HepG2 (cell line): Measurements from ENCODE around the gene C20orf144. TPM values are rescaled to one million over a fixed set of nuclear protein-coding genes. Genes with fewer than 3 reads are reported as not detected.

Experiments used
- ATAC-seq: fragments of 200-7000 bp; cut with Tn5 transposase; 3 replicates; pipeline ENCODE4 v1.9.1; 2020; ENCODE audit warnings: mild to moderate bottlenecking, moderate library complexity
- BruUV-seq: library from RNA; stranded (reverse); fragments of 400-500 nt; replicated peaks from 2 replicates; lab custom pipeline; 2021; lab: Mats Ljungman, UMichigan
- CTCF ChIA-PET: fragments of 300-600 bp; formaldehyde crosslinking; extraction: SDS; loops from one replicate; lab custom pipeline; 2021; ENCODE audit warnings: low total read pairs, inconsistent platforms, low intra/inter-chr PET ratio; lab: Yijun Ruan, JAX
- POLR2A ChIA-PET: fragments of 350-600 bp; sonication (Branson Sonifier 250); formaldehyde crosslinking; loops from one replicate; lab custom pipeline; 2020; ENCODE audit warnings: antibody characterized with exemption, inconsistent platforms; lab: Yijun Ruan, JAX
- DNase-seq: peaks from one replicate; pipeline ENCODE4 v3.0.0-alpha.2; 2015; ENCODE audit warnings: low spot score
- FAIRE-seq: peaks from 3 replicates; lab custom pipeline; 2011; peaks lifted over from hg19 to GRCh38; lab: Jason Lieb, UNC
- H2AFZ ChIP-seq: one replicate; pipeline ENCODE4 v1.6.1; 2011; ENCODE audit warnings: low read length, inconsistent platforms
- H3K27ac ChIP-seq: fragments of 300-600 bp; 3 replicates; pipeline ENCODE4 v1.8.0; 2011; ENCODE audit warnings: mixed run types, mild to moderate bottlenecking, mixed read lengths, low read length, inconsistent platforms; ENCODE audit not compliant: insufficient read depth; ENCODE audit errors: extremely low read length
- H3K27me3 ChIP-seq, 2 experiments: fragments of 200-600 bp in 1 of 2; 2 replicates in 1 of 2; 3 replicates in 1 of 2; pipeline versions ENCODE4 v1.6.0 to v1.8.0; 2011; ENCODE audit warnings: low read length in 2 of 2, mild to moderate bottlenecking in 2 of 2, moderate library complexity in 2 of 2, inconsistent platforms in 1 of 2; ENCODE audit not compliant: insufficient read depth in 2 of 2, control insufficient read depth in 1 of 2
- H3K36me3 ChIP-seq, 2 experiments: fragments of 200-600 bp in 1 of 2; replicated peaks in 1 of 2; 2 replicates in 1 of 2; 3 replicates in 1 of 2; pipeline versions ENCODE4 v1.5.1 to v1.8.0; 2011; ENCODE audit warnings: low read length in 2 of 2, inconsistent platforms in 1 of 2; ENCODE audit not compliant: insufficient read depth in 2 of 2, control insufficient read depth in 1 of 2
- H3K4me1 ChIP-seq: 2 replicates; pipeline ENCODE4 v1.5.1; 2012; ENCODE audit warnings: low read length, inconsistent platforms; ENCODE audit not compliant: insufficient read depth
- H3K4me2 ChIP-seq: 2 replicates; pipeline ENCODE4 v1.6.0; 2011; ENCODE audit warnings: low read depth, low read length, inconsistent platforms
- H3K4me3 ChIP-seq, 3 experiments: fragments of 200-600 bp in 1 of 3; sonication (generic), shearing (Covaris generic) in 1 of 3; replicated peaks in 1 of 3; 2 replicates each; pipeline ENCODE4 v1.5.1; 2011 to 2016; ENCODE audit warnings: low read length in 3 of 3, inconsistent platforms in 2 of 3, low read depth in 2 of 3, mild to moderate bottlenecking in 2 of 3, control low read depth in 1 of 3, mixed read lengths in 1 of 3; ENCODE audit not compliant: insufficient read depth in 1 of 3
- H3K79me2 ChIP-seq: one replicate; pipeline ENCODE4 v1.6.1; 2011; ENCODE audit warnings: low read length, inconsistent platforms; ENCODE audit not compliant: insufficient read depth
- H3K9ac ChIP-seq: 2 replicates; pipeline ENCODE4 v1.6.0; 2011; ENCODE audit warnings: mild to moderate bottlenecking, low read depth, low read length, inconsistent platforms; ENCODE audit not compliant: insufficient read depth
- H3K9me3 ChIP-seq: 2 replicates; pipeline ENCODE4 v1.5.1; 2012; ENCODE audit warnings: mild to moderate bottlenecking, low read length
- H4K20me1 ChIP-seq: 2 replicates; pipeline ENCODE4 v1.6.0; 2011; ENCODE audit warnings: inconsistent platforms, mild to moderate bottlenecking, low read length, moderate library complexity; ENCODE audit not compliant: insufficient read depth
- AGO1 ChIP-seq: fragments of 200-400 bp; formaldehyde crosslinking; IDR thresholded peaks from 2 replicates; pipeline ENCODE4 v1.6.1; 2017; ENCODE audit warnings: mild to moderate bottlenecking, low read depth, low read length, moderate library complexity; ENCODE audit not compliant: poor library complexity, severe bottlenecking
- AGO2 ChIP-seq: fragments of 200-400 bp; formaldehyde crosslinking; optimal IDR thresholded peaks from 2 replicates; pipeline ENCODE3; 2017; ENCODE audit warnings: mild to moderate bottlenecking, low read depth, low read length, moderate library complexity
- ARNTL ChIP-seq: sonication (generic); formaldehyde crosslinking; IDR thresholded peaks from 2 replicates; pipeline ENCODE4 v1.4.0; 2020; ENCODE audit warnings: mild to moderate bottlenecking, missing genetic modification reagents
- EED ChIP-seq: sonication (generic); formaldehyde crosslinking; IDR thresholded peaks from 2 replicates; pipeline ENCODE4 v1.5.0; 2020; ENCODE audit warnings: mild to moderate bottlenecking, missing genetic modification reagents
- KDM5B ChIP-seq: sonication (generic); formaldehyde crosslinking; IDR thresholded peaks from 2 replicates; pipeline ENCODE4 v1.4.0; 2020; ENCODE audit warnings: missing genetic modification reagents, mild to moderate bottlenecking, borderline replicate concordance
- MYC ChIP-seq: sonication (generic); formaldehyde crosslinking; IDR thresholded peaks from 2 replicates; pipeline ENCODE4 v1.9.0; 2021; ENCODE audit warnings: missing genetic modification reagents, borderline replicate concordance
- RBFOX2 ChIP-seq: fragments of 200-400 bp; formaldehyde crosslinking; IDR thresholded peaks from 2 replicates; pipeline ENCODE4 v1.6.1; 2017; ENCODE audit warnings: low read depth, mild to moderate bottlenecking, low read length
- SUZ12 ChIP-seq: fragments of 150-350 bp; IDR thresholded peaks from 2 replicates; pipeline ENCODE4 v1.6.1; 2014; ENCODE audit warnings: low read depth, low read length
- ZNF343 ChIP-seq: sonication (generic); formaldehyde crosslinking; IDR thresholded peaks from 2 replicates; pipeline ENCODE4 v1.4.0; 2020; ENCODE audit warnings: mild to moderate bottlenecking, missing genetic modification reagents
- WGBS: methylation state at CpG from one replicate; pipeline ENCODE4 v1.1.6; 2017; ENCODE audit warnings: low lambda C conversion rate; 5-methylcytosine and 5-hydroxymethylcytosine counted together
- in situ Hi-C: cut with HindIII; loops from 2 replicates; pipeline ENCODE4 v1.10.0; 2017; ENCODE audit warnings: low pct_unique_long_range_greater_than_20kb; ENCODE audit not compliant: extremely low pct_ligation_motif_present
- intact Hi-C: fragments of 100-400 bp; cut with micrococcal nuclease; formaldehyde crosslinking; loops from one replicate; pipeline ENCODE4 v1.10.0; 2022; ENCODE audit not compliant: unreplicated experiment
- polyA plus RNA-seq, 8 experiments: library from polyadenylated mRNA; depleted of rRNA in 3 of 8; stranded (reverse) in 7 of 8; unstranded in 1 of 8; fragments of >200 nt; fragmentation: Illumina TruSeq in 4 of 8; extraction: Trizol in 4 of 8; gene quantifications; 2 replicates each; pipeline versions ENCODE4 v1.2.1 to v1.2.3, GENCODE V29; 2011 to 2016; ENCODE audit warnings: low read depth in 4 of 8, missing spikeins in 1 of 8, mixed read lengths in 1 of 8; ENCODE audit not compliant: insufficient read depth in 1 of 8
- total RNA-seq, 5 experiments: library from RNA; depleted of rRNA; stranded (reverse); fragments of >200 nt; fragmentation: Illumina TruSeq; extraction: Trizol; gene quantifications; 2 replicates each; pipeline ENCODE4 v1.2.3, GENCODE V29; 2016; ENCODE audit warnings: low read depth in 1 of 5
- TF ChIP-seq, protein P1 (sequence below): sonication (generic); formaldehyde crosslinking; IDR thresholded peaks from 2 replicates; pipeline ENCODE4 v1.5.1; 2020; ENCODE audit warnings: mild to moderate bottlenecking, missing genetic modification reagents, moderate library complexity

C20orf144 gene
- total and polyA plus RNA-seq, 2 of the 13 experiments (the other 11 are each of a cell fraction or from before 2014, with no cell fraction given), result 0.09 to 0.16 TPM

DNA sequence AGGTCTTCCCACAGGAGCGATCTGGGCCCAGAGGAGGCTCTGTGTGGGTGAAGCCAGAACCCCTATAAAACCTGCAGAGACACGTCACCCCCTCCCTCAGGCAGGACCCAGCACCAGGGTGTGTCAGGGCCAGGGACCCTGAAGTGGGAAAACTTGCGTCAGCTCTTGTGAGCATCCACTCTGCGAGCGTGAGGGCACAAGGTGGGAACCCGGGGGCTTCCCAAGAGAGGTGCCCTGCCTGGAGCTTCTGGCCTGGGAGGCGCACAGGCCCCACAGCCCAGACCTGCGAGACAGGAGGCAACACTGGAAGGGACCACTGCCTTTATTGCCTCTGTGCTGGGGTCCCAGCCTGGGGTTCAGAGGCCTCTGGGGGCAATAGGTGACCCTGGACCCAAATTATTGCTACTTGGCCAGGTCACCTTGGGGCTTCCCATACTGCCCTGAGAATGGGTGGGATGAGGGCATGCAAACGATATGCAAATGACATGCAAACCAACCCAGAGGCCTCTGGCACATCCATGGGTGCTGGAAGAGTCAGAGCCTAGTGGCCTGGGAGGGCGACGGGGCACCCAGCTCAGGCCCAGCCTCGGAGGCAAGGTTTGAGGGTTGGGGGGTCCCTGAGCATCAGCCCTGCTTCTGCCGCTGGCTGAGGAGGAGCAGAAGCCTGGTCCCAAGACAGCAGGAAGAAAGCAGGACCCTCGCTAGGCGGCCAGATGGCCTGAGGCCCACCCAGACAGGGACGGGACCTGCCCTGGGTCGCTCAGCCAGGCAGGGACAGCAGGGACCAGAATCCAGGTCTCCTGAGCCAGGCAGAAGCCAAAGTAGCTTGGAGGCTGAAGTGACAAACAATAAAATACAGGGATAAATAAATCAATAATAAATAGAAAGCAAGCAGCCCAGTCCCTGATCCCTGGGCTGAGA lies 5.1 kb upstream of the C20orf144 start:
- Histone ChIP-seq H3K9ac (no peak overlapping the region), H2AFZ (no peak overlapping the region), H3K36me3 (peaks cover 38 to 47% of the 10 kb centered on the region in 2 experiments), H3K79me2 (no peaks in the 10 kb centered on the region), H4K20me1 (no peaks in the 10 kb centered on the region), H3K9me3 (no peaks in the 10 kb centered on the region), H3K4me2 (no peak overlapping the region), H3K4me1 (peaks cover 30% of the 10 kb centered on the region), H3K27me3 (no peaks in the 10 kb centered on the region), H3K4me3 (no peak overlapping the region), H3K27ac (no peak overlapping the region)
- ChIA-PET CTCF (no interaction called here), POLR2A (no interaction called here)
- DNase-seq (no peak), FAIRE-seq (no peak), ATAC-seq (no peak)
- WGBS, result 95% methylated on average over 17 of the region's 17 CpGs
- BruUV-seq, result no TSS peak
- TF ChIP-seq AGO2 (peak; percentile 5), ZNF343 (0 out of 2 replicates have a peak, but pooled peaks have one; percentile 52), SUZ12 (no peak), KDM5B (0 out of 2 replicates have a peak, but pooled peaks have one; percentile 4), EED (CRISPR knock-in tag) (0 out of 2 replicates have a peak, but pooled peaks have one; percentile 38), RBFOX2 (0 out of 2 replicates have a peak, but pooled peaks have one; percentile 31), ARNTL (0 out of 2 replicates have a peak, but pooled peaks have one; percentile 26), MYC (no peak), AGO1 (peak; percentile 29)
- TF ChIP-seq, protein P1, sequence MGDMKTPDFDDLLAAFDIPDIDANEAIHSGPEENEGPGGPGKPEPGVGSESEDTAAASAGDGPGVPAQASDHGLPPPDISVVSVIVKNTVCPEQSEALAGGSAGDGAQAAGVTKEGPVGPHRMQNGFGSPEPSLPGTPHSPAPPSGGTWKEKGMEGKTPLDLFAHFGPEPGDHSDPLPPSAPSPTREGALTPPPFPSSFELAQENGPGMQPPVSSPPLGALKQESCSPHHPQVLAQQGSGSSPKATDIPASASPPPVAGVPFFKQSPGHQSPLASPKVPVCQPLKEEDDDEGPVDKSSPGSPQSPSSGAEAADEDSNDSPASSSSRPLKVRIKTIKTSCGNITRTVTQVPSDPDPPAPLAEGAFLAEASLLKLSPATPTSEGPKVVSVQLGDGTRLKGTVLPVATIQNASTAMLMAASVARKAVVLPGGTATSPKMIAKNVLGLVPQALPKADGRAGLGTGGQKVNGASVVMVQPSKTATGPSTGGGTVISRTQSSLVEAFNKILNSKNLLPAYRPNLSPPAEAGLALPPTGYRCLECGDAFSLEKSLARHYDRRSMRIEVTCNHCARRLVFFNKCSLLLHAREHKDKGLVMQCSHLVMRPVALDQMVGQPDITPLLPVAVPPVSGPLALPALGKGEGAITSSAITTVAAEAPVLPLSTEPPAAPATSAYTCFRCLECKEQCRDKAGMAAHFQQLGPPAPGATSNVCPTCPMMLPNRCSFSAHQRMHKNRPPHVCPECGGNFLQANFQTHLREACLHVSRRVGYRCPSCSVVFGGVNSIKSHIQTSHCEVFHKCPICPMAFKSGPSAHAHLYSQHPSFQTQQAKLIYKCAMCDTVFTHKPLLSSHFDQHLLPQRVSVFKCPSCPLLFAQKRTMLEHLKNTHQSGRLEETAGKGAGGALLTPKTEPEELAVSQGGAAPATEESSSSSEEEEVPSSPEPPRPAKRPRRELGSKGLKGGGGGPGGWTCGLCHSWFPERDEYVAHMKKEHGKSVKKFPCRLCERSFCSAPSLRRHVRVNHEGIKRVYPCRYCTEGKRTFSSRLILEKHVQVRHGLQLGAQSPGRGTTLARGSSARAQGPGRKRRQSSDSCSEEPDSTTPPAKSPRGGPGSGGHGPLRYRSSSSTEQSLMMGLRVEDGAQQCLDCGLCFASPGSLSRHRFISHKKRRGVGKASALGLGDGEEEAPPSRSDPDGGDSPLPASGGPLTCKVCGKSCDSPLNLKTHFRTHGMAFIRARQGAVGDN (CRISPR knock-in tag), result peak; percentile 19
- intact Hi-C loops, result no loop called here
- in situ Hi-C loops, result no loop called here
